GM18502 (cell line): ENCODE results near the gene LMAN1L.

ENCODE experiments used
- ATAC-seq: cut with Tn5 transposase; IDR thresholded peaks from one replicate; pipeline ENCODE4 v1.9.1; 2021; ENCODE audit warnings: mild to moderate bottlenecking; ENCODE audit not compliant: unreplicated experiment, poor library complexity

Gene LMAN1L

GRCh38 chr15:74833376-74834107 lies 20.9 kb downstream of the LMAN1L start:
- ATAC-seq: no peak

- ATAC-seq: no peak
Measured at GRCh38 chr15:74835312-74835823, 22.7 kb downstream of the LMAN1L start.

DNA sequence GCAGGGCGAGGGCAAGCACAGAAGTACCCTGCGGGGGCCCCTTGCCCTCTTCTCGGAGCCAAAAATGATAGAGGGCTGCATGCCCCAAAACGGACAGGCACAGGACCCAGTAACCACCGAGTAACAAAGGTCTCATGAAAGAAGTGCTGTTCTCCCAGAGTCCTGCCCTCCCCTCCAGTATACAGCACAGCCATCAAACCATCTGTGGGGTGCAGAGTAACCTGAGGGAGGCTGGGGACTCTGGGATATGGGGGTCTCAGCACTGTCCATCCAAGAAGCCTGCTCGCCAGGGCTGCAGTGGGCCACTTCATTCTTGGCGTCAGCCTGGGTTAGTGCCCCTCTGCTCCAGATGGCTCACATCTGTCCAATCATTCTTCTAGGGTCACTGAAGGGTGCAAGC lies 24.2 kb downstream of the LMAN1L start:
- no peak for ATAC-seq

DNA sequence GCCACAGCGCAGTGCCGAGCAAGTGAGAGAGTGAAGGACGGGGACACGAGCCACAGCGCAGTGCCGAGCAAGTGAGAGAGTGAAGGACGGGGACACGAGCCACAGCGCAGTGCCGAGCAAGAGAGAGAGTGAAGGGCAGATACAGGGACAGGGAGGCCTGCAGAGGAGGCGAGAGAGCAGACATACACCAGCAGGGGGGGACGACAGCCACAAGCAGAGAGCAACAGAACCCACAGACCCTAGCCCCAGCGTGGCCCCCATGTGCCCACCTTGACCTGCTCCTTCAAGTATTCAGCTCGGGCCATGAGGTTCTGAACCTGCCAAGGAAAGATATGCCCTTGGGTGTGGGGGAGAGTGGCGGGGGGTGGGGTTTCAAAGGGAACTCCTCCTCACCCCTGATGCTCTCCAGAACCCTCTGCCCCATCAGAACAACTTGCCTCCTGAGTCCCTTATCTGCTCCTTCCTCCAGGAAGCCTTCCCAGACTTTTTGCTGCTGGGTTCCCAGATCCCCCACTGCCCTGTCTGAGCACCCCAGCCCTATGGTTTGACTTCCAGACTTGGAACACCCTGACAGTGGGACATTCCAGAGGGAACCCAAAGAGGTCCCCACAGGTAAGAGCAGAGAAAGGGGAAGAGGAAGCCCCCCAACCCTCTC lies 25.0 kb downstream of the LMAN1L start:
- no peak for ATAC-seq

DNA sequence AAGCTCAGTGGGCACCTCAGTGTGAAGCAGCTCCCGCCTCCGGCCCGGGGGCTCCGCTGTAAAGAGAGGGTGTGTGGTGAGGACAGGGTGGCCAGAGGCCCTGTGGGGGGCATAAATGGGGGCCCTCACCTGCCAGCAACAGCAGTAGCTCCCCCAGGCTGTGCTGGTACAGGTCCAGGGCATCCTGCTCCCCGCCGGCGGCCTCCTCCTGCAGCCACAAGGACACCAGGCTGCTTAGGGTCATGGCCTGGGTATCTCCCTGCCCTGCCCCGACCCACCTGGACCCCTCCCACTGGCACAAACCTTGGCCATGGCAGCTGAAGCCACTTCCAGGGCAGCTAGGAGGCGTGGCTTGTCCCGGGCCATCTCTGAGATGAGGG lies 25.5 kb downstream of the LMAN1L start:
- ATAC-seq: no peak

GRCh38 chr15:74838746-74839525 lies 26.3 kb downstream of the LMAN1L start:
- no peak for ATAC-seq

DNA sequence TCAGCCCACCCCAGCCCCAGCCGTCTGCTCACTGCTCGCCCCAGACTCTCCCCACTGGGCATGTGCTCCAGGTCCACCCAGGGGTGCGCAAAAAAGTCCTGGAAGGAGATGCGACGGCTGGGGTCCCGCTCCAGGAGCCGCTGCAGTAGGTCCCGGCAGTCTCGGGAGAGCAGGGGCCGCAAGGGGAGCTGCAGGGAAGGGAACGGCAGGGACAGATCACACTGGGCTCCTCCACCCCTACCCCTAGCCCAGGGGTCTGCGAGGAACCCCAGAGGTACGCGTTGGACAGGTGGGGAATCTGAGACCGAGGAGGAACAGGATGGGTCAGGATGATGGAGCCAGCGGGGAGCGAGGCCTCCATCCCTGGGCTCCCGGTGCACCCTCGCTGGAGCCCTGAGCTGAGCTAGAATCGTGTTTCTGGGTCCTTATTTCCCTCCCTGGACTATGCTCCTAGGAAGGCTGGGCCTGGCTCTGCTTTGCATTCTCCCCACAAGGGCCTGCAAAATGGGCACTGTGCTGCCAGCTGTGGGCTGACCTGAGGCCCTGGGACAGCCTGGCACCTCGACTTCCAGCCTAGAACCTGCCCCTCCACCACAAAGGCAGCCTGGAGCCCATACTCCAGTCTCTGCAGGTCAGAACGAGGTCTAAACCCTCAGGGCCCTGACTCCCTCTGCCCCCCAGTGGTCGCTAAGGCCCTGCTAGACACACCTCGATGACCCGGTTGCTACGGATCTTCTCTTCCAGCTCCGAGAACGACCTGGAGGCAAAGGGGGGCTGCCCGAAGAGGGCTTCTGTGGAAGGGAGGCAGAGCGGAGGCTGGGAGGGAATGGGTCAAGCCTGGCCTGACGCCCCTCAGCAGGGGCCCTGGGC lies 27.1 kb downstream of the LMAN1L start:
- ATAC-seq: no peak

GRCh38 chr15:74840851-74841775 lies 28.5 kb downstream of the LMAN1L start:
- no peak for ATAC-seq

GRCh38 chr15:74841891-74842373 lies 29.3 kb downstream of the LMAN1L start:
- ATAC-seq: no peak

DNA sequence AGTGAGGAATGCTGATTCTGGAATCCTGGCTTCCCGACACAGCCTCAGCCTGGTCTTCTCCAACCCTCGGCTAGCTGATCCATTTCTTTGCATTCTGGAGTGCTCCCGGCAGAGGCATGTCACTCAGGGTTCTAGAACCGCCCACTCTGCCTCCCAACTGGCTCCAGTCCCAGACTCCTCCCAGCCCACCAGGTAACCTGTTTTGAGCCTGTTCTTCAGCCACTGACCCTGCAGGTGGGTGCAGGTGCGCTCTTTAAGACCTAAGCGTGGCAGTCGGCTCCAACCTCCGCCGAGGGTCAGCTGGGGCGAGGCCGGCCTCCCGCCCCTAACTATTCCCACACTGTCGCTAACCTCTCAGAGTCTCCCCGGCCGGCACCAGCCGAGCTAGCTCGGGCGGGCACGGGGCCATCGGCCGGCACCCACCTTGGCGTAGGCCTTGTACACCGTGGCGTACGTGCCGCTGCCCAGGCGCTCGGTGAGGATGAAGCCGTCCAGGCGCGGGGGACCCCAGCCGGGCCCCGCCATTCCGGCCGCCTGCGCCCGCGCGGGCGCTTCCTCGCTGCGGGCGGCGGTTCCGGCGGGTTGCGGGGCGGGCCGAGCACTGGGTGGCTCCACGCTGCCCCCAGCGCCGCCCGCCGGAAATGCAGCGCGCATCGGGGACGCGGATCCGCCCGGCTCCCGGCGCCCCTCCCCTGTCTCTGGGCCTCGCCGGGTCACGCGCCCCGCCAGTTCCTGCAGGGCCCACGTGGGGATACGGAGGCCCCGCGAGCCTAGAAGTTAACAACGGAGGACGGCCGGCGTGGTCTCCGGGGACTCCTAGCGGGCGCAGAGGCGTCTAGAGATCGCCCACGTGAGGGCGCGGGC lies 30.2 kb downstream of the LMAN1L start, which contains the start of gene ULK3:
ULK3 (minus strand) TSS at position 576 of the 864 bp plus-strand sequence; CDS start at position 525, 51 bp downstream.
- peak; percentile 83 for ATAC-seq

GRCh38 chr15:74843445-74843828 lies 30.8 kb downstream of the LMAN1L start:
- ATAC-seq: no peak

DNA sequence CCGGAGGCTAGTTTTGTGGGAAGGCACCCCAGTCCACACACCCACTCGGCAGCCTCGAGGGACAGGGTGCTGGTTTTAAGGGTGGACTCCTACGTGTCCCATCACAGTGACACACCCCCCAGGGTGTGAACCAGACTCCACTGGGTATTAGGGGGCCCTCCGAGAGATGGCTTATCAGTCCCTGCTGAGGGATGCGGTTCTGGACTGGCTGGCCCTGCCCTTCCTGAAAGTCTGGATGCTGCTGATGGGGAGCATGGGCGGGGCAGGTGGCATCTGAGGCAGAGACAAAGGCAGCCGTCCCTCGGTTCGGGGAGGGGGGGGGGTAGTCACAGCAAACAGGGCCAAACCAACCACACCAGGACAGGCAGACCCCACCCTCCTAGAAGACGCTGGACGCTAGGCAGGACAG lies 31.3 kb downstream of the LMAN1L start:
- ATAC-seq: no peak

- ATAC-seq: no peak
Measured at GRCh38 chr15:74844319-74845207, 31.9 kb downstream of the LMAN1L start.

DNA sequence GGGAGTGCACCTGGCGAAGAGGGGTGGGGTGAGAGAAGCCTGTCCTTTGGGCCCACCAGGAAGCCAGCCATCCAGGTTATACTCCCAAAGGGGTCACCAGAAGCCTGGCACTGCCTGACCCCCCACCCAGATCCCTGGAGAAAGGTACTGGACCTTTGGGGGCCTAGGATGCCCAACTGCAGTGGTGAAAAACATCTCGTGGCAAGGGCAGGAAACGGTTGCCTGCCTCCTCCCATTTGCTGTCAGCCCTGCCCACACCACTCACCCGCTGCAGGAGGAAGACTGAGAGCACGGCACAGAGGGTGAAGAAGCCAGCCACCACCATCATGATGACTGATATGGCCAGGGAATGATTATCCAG lies 32.6 kb downstream of the LMAN1L start:
- ATAC-seq: no peak

GRCh38 chr15:74845581-74845980 lies 32.9 kb downstream of the LMAN1L start:
- no peak for ATAC-seq

DNA sequence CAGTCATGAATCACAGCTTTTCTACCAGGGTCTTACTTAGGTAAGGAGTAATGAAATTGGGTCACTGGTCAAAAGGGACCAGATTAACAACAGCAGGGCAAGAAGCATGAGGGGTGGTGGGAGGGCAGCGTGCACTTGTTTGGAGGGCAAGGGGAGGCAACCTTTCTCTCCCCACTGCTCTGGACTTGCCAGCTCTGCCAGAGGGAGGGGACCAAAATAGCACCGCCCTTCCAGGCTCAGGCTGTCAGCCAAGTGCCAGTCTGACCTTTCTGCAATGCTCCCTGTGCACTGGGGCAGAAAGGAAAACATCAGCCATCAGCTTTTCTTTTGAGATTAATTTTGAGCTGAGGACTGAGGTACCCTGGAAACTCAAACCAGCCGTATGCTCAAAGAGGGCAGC lies 34.8 kb downstream of the LMAN1L start:
- no peak for ATAC-seq

- no peak for ATAC-seq
Measured at GRCh38 chr15:74850393-74850792, 37.8 kb downstream of the LMAN1L start.
